Measurements from ENCODE around the gene OR1C1.
"Not testable (repeated sequence)": the region's sequence is repeated elsewhere in the genome, so short reads cannot be mapped to it uniquely, and the experiment has no call there.

The OR1C1 gene, protein sequence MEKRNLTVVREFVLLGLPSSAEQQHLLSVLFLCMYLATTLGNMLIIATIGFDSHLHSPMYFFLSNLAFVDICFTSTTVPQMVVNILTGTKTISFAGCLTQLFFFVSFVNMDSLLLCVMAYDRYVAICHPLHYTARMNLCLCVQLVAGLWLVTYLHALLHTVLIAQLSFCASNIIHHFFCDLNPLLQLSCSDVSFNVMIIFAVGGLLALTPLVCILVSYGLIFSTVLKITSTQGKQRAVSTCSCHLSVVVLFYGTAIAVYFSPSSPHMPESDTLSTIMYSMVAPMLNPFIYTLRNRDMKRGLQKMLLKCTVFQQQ

DNA sequence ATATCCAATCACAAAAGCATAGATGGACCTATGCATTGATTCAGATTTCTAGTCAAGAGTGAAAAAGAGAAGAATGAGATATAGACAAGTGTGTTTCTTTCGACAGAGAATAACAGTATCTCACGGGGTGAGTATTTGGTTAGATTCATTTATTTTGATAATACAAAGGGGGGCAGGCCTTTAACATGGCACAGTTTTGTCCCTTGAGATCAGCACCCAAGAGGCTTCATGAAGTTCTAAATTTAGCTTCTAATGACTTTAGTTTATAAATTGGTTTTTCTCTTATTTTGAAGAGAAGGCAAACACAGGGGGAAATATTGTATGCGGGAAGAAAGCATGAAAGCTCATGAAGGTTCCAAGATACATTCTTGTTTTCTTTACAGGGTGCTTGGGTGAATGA, at the start of gene OR1C1:
Gene OR1C1 (minus strand): TSS at position 101 of the 400 bp plus-strand sequence. CDS start 2,150 bp downstream, outside the sequence.
- no peak for DNase-seq (ENCODE audit: low spot score)

DNA sequence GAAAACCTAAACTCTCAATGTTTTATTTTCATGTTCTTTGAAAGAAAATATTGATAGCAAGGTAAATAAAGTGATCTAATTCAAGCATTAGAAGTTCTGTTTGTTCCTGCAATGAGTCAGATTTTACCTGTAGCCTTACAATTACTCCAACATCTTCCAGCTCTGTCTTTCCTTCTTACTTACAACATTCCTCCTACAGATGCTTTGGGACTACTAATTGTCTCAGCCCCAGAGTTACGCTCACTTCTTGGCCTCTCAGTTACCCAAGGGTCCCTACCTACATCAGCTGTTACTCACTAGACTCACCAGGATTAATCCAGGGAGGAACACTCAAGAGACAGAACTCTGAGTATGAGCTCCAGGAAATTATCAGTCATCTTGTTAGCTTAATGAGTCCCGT, 37.2 kb upstream of the OR1C1 start:
- DNase-seq (ENCODE audit: low spot score): no peak

DNA sequence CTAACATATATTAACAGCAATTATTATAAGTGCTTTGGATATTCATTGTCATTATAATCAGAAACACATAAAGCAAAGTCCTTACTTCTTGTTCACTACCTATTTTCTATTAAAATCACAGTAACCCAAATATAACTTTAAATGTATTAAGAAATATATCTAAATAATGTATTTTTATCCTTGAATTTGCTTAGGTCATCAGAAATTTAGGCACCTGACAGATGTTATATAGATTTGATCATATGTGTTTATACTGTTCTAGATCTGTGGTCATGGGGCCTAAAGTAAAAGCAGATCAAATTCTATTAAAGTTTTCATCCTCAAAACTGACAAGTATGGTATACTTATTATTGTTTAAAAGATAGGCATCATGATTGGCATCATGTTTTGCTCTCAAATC, 9.2 kb upstream of the OR1C1 start:
- no peak for DNase-seq (ENCODE audit: low spot score)

DNA sequence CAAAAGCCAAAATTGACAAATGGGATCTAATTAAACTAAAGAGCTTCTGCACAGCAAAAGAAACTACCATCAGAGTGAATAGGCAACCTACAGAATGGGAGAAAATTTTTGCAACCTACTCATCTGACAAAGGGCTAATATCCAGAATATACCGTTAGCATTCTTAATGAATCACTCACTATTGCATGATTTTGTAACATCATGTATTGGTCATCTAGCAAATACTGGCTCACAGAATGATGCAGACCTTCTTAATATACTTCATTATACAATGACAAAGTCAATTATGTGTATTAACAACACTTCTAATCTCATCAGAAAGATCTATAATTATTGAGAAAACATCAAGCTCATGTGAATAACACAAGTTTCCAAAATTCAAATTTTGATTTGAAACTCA, 6.0 kb downstream of the OR1C1 start:
- DNase-seq (ENCODE audit: low spot score): not testable (repeated sequence)

DNA sequence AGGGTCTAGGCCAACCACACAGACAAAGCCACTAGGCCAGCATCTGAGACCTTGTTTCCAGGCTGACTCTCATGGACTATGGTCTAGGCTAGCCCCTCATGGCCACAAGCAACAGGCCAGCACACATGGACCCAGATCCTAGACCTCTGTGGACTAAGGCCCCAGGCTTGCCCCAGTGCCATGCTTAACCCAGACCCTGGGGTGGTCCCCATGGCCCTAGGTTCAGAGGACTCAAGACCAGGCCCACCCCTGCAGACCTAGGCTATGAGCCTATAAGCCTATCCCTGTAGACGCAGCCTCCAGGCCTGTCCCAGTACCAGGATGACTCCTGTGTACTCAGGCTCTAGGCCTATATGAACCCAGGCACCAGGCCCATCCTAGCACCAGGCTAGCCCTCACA, 10.5 kb downstream of the OR1C1 start:
- DNase-seq (ENCODE audit: low spot score): no peak

DNA sequence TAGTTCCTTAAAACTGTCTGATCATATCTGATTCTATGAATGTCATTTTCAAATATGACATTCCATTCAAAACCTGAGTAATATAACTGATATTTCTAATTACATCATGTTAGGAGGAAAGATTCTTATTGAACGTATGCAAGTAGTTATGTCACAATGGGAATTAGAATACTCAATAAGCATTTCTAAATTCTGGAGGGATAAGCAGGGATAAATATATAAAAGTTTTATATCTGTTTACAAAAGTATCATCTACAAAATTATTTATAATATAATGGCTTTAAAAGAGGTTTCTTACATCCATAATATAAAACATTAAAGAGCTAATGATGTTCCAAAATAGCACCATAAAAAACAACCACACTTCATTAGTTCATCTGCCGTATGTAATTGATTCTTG, 12.3 kb downstream of the OR1C1 start, which contains the start of gene OR14A2:
Gene OR14A2 (minus strand): TSS at position 101 of the 400 bp plus-strand sequence.
- no peak for DNase-seq (ENCODE audit: low spot score)

DNA sequence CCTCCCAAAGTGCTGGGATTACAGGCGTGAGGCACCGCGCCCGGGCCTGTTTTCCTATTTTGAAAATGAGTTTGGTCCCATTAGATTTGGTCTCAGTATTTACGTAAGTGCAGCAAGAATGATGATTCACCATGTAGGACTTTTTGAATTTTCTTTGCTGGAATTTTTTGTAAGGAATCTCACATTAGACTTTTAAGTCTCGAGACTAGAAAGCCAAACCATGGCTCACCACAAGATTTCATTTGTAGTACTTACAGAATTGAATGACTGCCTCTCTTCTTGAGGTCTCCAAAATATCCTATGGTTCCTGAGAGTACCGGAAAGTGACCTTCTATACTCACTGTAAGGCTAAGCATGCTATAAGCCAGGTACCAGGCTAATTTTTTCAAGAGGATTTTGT, 12.7 kb downstream of the OR1C1 start:
- DNase-seq (ENCODE audit: low spot score): no peak

DNA sequence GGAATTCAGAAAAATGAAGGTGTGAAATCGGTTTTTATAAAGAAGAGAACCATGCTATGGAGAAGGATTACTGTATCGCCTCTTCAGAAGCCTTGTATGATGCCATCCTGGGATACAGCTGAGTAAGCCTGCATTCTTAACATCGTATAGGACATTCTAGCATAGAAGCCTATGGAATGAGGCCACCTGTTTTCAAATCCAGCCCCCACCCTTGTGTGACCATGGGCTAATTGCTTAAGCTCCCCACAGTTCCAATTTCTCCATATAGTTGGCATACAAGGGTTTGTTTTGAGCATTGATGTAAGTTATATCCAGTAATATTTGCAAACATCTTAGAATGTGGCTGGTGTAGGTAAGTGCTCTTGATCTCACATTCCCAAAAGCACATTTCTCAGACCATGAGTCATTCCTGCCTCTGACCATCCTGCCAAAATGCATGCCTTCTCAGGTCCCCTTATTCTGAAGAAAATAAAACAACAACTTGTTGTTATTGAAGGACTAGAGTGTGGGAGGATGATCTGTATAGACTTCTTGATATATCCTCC, 13.9 kb downstream of the OR1C1 start:
- DNase-seq (ENCODE audit: low spot score): no peak

DNA sequence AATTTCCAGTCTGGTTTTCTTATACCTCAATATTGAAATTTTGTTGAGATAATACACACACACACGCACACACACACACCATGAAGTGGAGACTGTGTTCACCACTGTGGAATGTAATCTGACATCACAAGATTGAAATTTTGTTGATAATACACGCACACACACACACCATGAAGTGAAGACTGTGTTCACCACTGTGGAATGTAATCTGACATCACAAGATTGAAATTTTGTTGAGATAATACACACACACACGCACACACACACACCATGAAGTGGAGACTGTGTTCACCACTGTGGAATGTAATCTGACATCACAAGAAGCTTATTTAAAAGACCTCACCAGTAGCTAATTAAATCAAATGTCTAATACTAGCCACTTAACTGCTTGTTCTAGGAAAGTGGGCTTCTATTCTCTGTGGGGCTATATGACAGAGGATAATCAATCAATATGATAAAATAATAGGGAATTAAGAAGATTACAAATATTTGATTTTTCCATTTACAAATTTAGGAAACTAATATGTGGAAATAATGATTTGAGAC, 18.1 kb downstream of the OR1C1 start:
- not testable (repeated sequence) for DNase-seq (ENCODE audit: low spot score)

DNA sequence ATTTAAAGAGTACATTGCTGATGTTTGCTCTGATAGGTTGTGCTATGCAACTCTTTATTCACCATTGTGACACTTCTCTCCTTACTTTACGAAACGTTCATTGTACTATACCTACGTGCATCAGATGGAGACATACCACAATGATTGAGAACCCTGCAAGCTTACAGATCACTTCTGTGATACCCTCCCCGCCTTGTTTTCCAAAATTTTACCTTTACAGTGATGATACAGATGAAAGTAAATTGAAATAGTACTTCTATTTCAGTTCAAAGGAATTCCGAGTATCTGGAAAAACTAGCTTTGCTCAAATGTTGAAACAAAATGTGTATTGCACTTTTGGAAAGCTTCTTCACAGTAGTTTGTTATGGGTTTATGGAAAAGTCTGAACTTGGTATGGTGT, 18.6 kb downstream of the OR1C1 start:
- DNase-seq (ENCODE audit: low spot score): no peak

DNA sequence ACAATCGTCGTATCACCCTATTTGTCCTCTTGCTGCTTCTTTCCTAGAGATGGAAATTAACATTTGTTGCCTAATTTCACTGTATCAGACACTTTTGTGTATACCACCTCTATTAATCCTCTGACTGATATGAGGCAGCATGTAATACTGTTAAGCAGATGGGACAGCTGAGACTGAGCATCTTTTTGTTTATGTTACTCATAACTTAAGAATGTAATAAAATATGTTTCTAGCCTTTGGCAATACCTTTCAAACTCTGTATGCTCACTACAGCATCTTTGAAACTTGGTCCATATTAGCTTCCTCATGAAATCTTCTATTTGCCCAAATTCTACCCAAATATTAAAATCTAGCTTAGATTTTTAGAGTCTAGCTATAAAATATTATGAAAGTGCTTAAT, 19.6 kb downstream of the OR1C1 start:
- no peak for DNase-seq (ENCODE audit: low spot score)

DNA sequence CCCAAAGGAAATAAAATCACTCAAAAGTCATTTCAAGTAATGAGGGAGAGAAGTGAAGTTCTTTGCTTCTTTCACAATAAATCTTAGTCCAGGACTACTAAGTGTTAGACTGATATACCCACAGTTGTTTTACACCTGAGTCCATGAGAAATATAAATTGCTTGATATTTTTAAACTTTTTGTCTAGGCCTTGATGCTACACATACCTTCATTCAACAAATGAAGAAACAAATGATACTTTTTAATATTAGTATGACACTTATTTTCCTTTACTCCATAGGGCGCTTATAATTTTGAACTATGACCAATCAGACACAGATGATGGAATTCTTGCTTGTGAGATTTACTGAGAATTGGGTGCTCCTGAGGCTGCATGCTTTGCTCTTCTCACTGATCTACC, 22.0 kb downstream of the OR1C1 start, which contains the start of gene OR14K1:
Gene OR14K1 (plus strand): TSS at position 301 of the 400 bp plus-strand sequence. CDS start 0 bp downstream, at position 301.
- no peak for DNase-seq (ENCODE audit: low spot score)

DNA sequence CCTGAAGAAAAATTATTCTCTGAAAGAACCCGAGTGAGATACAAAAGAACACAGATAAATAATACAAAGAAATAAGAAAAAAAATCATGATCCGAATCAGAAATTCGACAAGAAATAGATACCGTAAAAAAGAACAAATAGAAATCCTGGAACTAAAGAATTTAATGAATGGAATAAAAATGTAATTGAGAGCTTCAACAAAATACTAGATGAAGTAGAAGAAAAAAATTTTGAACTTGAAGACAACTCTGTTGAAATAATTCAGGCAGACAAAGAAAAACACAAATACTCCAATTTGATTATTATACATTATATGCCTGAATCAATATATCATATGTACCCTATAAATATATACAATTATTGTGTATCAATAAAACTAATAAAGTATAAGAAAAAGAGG, 39.1 kb downstream of the OR1C1 start:
- DNase-seq (ENCODE audit: low spot score): no peak

DNA sequence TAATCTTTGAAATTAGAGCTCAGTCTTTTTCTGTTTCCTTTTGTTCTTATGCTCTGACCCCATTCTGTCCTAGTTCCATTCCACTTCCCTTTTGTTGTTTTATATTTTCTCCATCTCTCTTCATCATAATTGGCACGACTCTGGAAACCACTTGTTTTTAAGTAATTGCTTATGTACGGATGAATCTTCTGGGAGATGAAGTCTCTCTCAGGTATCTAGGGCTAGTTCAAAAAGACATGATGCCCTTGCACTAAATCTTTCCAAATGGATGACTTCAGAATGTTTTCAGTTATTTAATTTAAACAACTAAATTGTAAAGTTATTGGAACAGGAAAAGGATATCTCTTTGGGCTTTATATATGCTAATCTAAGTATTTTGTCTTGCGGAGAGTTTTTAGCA, 43.8 kb downstream of the OR1C1 start, which contains the start of gene OR6F1:
Gene OR6F1 (minus strand): TSS at position 101 of the 400 bp plus-strand sequence. CDS start 3,891 bp downstream, outside the sequence.
- no peak for DNase-seq (ENCODE audit: low spot score)

DNA sequence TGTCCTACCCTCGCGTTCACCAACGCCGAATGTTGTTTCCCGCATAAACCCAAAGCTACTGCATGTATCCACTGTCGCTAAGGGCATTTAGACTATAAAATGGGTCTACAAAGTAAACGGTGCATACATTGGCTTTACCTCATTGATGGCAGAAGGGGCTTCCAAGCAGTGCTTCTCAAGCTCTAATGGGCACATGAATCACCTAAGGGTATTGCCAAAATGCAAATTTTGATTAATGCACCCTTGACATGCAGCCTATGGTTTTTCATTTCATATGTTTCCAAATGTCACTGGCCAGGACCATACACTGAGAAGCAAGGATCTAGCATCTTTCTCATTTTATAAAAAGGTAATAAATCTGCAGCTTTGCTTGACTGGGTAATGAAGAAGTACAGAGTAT, 46.6 kb downstream of the OR1C1 start:
- DNase-seq (ENCODE audit: low spot score): no peak

DNA sequence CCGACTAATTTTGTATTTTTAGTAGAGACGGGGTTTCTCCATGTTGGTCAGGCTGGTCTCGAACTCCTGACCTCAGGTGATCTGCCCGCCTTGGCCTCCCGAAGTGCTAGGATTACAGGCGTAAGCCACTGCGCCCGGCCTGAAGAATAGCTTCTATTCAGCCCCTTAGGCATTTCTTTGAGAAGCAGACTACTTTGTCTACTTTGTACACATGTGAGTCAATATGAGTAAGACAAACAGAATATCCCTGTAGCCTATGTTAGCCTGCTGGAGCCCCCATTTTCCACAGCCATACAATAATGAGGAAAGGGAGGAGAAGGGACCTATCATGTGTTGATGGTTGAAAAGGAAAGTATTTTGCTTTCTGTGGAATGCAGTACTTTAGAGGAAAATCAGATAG, 49.7 kb downstream of the OR1C1 start:
- not testable (repeated sequence) for DNase-seq (ENCODE audit: low spot score)
